Measurements from ENCODE around the gene KIF5C. TPM values are rescaled to one million over a fixed set of nuclear protein-coding genes. Genes with fewer than 3 reads are reported as not detected.

KIF5C gene
- total and polyA plus RNA-seq, 7 donors, result 0.22 to 1.1 (median 0.59) TPM

DNA sequence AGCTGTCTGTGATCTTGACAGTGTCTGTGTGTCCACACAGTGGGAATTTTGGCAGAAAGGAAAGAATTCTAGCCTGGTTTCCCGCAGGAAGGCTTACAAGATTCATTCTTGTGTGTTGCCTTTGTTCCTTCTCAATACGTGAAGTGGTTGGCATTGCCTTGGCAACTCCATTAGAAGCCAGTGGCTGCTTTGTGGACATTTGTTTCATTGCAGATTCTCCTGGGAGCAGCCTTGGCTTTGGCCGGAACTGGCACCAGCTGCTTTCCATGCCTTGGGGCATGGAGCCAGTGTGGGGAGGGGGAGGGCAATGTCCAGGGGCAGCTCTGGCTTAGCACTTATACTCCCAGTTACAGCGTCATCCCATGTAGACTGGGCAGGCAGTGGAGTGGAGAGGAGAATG is 39.4 kb downstream of the KIF5C start:
- TF ChIP-seq, protein P1, sequence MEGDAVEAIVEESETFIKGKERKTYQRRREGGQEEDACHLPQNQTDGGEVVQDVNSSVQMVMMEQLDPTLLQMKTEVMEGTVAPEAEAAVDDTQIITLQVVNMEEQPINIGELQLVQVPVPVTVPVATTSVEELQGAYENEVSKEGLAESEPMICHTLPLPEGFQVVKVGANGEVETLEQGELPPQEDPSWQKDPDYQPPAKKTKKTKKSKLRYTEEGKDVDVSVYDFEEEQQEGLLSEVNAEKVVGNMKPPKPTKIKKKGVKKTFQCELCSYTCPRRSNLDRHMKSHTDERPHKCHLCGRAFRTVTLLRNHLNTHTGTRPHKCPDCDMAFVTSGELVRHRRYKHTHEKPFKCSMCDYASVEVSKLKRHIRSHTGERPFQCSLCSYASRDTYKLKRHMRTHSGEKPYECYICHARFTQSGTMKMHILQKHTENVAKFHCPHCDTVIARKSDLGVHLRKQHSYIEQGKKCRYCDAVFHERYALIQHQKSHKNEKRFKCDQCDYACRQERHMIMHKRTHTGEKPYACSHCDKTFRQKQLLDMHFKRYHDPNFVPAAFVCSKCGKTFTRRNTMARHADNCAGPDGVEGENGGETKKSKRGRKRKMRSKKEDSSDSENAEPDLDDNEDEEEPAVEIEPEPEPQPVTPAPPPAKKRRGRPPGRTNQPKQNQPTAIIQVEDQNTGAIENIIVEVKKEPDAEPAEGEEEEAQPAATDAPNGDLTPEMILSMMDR (IDR thresholded peaks at IDR 0.05), result no peak
- no peak for DNase-seq
- intact Hi-C loops (cut with DNase I), result no loop called here
- no peaks in the 10 kb centered on the region for H3K27me3 ChIP-seq (ENCODE audit: insufficient read depth in 3 of 3, low read length in 2 of 3)
- H3K4me3 ChIP-seq, result no peak overlapping the region
- 26 to 39% (median 36%) methylated on average over 4 of the region's 4 CpGs for WGBS, 3 donors
- H3K9me3 ChIP-seq, result peaks cover 8% of the 10 kb centered on the region
- H3K4me1 ChIP-seq, result no peaks in the 10 kb centered on the region
- H3K36me3 ChIP-seq (ENCODE audit: insufficient read depth in 1 of 2, low read depth in 1 of 2), result peaks cover 0 to 4% of the 10 kb centered on the region in 2 donors
- no peak overlapping the region for H3K27ac ChIP-seq
- ATAC-seq, result no peak

DNA sequence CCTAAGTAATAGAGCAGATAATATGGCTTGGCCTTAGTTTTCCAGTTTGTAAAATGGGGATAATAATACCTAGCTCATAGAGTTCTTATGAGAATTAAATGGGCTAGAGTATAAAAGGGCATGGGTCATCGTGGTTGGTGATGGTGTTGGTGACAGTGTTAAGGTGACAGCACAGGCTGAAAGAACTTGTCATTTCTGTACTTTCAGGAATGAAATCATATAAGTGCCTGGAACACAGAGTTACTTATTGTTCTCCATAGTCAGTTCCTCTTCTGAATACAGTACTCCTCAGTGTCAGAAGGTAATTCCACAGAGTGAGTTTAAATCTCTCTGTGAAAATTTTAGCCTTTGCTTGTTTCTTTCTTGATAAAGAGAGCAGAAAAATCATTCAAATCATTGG is 42.4 kb downstream of the KIF5C start:
- no peak for ATAC-seq
- intact Hi-C loops (cut with DNase I), result no loop called here
- TF ChIP-seq, protein P1 (IDR thresholded peaks at IDR 0.05), result no peak

DNA sequence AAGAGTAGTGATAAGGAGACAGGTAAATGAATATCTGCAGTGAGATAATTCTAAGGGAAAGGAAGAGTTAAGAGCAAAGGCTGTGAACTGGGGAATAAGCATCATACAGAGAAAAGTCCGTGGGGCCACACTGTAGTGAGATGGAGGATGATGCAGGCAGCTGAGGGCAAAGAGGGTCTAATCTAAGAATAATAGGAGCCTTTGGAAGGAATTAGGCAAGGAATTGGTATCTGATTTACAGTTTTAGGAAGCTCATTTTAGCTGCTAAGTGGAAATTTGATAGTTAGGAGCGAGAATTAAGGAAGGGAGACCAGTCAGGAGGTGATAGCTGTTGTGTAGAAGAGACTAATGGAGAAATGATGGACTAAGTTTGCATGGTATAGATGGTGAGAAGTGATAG is 43.5 kb downstream of the KIF5C start:
- DNase-seq, result no peak
- H3K4me3 ChIP-seq, result no peak overlapping the region
- TF ChIP-seq, protein P1 (IDR thresholded peaks at IDR 0.05), result no peak
- intact Hi-C loops (cut with DNase I), result no loop called here
- WGBS, 3 donors, result 70 to 78% (median 74%) methylated on average over 2 of the region's 2 CpGs
- H3K4me1 ChIP-seq, result no peaks in the 10 kb centered on the region
- no peaks in the 10 kb centered on the region for H3K27me3 ChIP-seq (ENCODE audit: insufficient read depth in 3 of 3, low read length in 2 of 3)
- H3K9me3 ChIP-seq, result peaks cover 8% of the 10 kb centered on the region
- no peak for ATAC-seq
- H3K27ac ChIP-seq, result no peak overlapping the region
- H3K36me3 ChIP-seq (ENCODE audit: insufficient read depth in 1 of 2, low read depth in 1 of 2), result peaks cover 0 to 4% of the 10 kb centered on the region in 2 donors

More for the DNA sequence above, 42.4 kb downstream of the KIF5C start:
- 86 to 93% (median 91%) methylated on average over 1 of the region's 1 CpG for WGBS, 3 donors
- Histone ChIP-seq H3K4me1 (no peaks in the 10 kb centered on the region), H3K36me3 (ENCODE audit: insufficient read depth in 1 of 2, low read depth in 1 of 2) (peaks cover 0 to 4% of the 10 kb centered on the region in 2 donors), H3K27ac (no peak overlapping the region), H3K9me3 (peaks cover 8% of the 10 kb centered on the region), H3K27me3 (ENCODE audit: insufficient read depth in 3 of 3, low read length in 2 of 3) (no peaks in the 10 kb centered on the region), H3K4me3 (no peak overlapping the region)
- no peak for DNase-seq

DNA sequence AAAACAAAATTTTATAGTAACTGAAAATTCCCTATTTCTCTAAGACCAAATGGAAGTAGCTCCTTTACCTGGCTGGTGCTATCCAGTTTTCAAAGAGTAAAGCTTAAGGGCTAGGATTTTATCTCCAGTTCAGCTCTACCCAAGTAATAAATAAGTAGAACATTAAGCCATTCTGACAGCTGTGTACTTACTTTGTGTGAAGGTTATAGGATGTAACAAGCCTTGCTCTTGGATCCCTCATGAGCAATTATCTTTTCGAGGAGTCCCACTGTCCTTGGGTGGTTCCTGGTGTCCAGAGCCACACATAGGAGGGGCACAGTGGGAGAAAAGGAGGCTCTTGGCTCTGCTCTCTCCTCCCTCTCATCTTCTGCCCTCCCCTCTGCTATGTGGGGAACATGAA is 45.5 kb downstream of the KIF5C start:
- DNase-seq, result no peak
- TF ChIP-seq, protein P1 (IDR thresholded peaks at IDR 0.05), result no peak
- no peak for ATAC-seq
- no peaks in the 10 kb centered on the region for H3K4me1 ChIP-seq
- no peak overlapping the region for H3K4me3 ChIP-seq
- H3K27ac ChIP-seq, result no peak overlapping the region
- H3K27me3 ChIP-seq (ENCODE audit: insufficient read depth in 3 of 3, low read length in 2 of 3), result no peaks in the 10 kb centered on the region
- intact Hi-C loops (cut with DNase I), result no loop called here
- peaks cover 8% of the 10 kb centered on the region for H3K9me3 ChIP-seq
- WGBS, 3 donors, result 79 to 91% (median 85%) methylated on average over 1 of the region's 1 CpG
- H3K36me3 ChIP-seq (ENCODE audit: insufficient read depth in 1 of 2, low read depth in 1 of 2), result peaks cover 0 to 4% of the 10 kb centered on the region in 2 donors

DNA sequence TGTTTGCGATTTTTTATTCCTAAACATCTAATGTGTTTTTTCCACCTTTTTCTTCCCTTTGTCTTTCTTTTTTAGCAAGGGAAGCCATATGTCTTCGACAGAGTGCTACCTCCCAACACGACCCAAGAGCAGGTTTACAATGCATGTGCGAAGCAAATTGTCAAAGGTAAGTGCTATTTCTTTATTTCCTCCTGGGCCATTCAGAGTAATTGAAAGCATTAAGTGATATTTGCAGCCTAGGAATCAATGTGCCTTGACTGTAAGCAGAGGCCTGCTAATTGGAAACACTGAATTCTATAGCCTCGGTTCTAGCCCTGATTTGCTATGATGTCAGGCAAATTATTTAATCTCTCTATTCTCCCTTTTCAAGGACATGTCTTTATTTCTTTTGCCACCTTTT is 47.0 kb downstream of the KIF5C start:
- H3K4me3 ChIP-seq, result no peak overlapping the region
- H3K27me3 ChIP-seq (ENCODE audit: insufficient read depth in 3 of 3, low read length in 2 of 3), result no peaks in the 10 kb centered on the region
- H3K4me1 ChIP-seq, result no peaks in the 10 kb centered on the region
- H3K9me3 ChIP-seq, result peaks cover 8% of the 10 kb centered on the region
- intact Hi-C loops (cut with DNase I), result no loop called here
- TF ChIP-seq, protein P1 (IDR thresholded peaks at IDR 0.05), result no peak
- DNase-seq (no peak), ATAC-seq (no peak)
- H3K27ac ChIP-seq, result no peak overlapping the region
- WGBS, 3 donors, result 79 to 90% (median 84%) methylated on average over 5 of the region's 5 CpGs
- H3K36me3 ChIP-seq (ENCODE audit: insufficient read depth in 1 of 2, low read depth in 1 of 2), result peaks cover 0 to 4% of the 10 kb centered on the region in 2 donors

All from psoas muscle (tissue), 8 donors.